Nephron (organoid): Measurements from ENCODE around the gene UCHL1.

Experiments used
- H3K27ac Mint-ChIP-seq, 3 experiments: 2 replicates each; pipeline ENCODE4 v1.8.0; 2020; ENCODE audit warnings: mixed read lengths in 3 of 3, mild to moderate bottlenecking in 2 of 3, moderate library complexity in 1 of 3
- H3K27me3 Mint-ChIP-seq: 2 replicates; pipeline ENCODE4 v1.8.0; 2021; ENCODE audit warnings: low read depth, mild to moderate bottlenecking, moderate library complexity, mixed read lengths
- H3K36me3 Mint-ChIP-seq: 2 replicates; pipeline ENCODE4 v1.8.0; 2020; ENCODE audit warnings: low read depth, mixed read lengths
- H3K4me1 Mint-ChIP-seq: 2 replicates; pipeline ENCODE4 v1.8.0; 2020; ENCODE audit warnings: mixed read lengths
- H3K4me3 Mint-ChIP-seq, 3 experiments: 2 replicates each; pipeline ENCODE4 v1.8.0; 2020; ENCODE audit warnings: mild to moderate bottlenecking in 3 of 3, mixed read lengths in 3 of 3, moderate library complexity in 2 of 3
- H3K9me3 Mint-ChIP-seq: 2 replicates; pipeline ENCODE4 v1.8.0; 2020; ENCODE audit warnings: mixed read lengths
- TF ChIP-seq, protein P1 (sequence below), 3 experiments: fragments of 200-600 bp; sonication (generic); IDR thresholded peaks; one replicate each; pipeline ENCODE4 v1.5.0; 2021; ENCODE audit warnings: antibody characterized with exemption in 3 of 3; ENCODE audit not compliant: unreplicated experiment in 3 of 3

UCHL1 gene

DNA sequence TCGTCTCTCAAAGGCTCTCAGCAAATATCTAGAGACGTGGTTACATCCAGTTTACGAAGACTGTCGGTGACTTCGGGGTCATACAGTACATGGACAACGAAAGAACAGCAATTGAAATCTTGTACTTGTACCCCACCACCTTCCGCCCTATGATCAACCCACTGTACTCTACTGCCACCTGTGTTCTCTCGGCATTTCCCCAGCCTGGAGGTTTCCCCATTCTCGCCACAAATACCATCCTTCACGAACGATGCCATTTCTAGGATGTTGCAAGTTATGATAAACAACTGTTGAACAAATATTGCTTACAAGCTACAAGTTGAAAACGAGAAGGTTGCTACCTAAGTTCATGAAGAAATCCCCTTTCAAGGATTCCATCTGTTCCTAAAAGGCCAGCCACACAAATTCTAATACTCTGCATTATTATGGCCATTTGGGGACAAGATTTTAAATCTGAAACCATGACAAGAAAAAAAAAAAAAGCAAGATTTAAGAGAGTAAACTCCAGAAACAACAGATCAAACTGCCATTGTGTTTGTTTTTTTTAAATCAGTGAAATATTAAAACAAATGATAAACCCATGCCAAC lies 44.0 kb upstream of the UCHL1 start:
- H3K36me3 Mint-ChIP-seq, result no peaks in the 10 kb centered on the region
- TF ChIP-seq, protein P1, sequence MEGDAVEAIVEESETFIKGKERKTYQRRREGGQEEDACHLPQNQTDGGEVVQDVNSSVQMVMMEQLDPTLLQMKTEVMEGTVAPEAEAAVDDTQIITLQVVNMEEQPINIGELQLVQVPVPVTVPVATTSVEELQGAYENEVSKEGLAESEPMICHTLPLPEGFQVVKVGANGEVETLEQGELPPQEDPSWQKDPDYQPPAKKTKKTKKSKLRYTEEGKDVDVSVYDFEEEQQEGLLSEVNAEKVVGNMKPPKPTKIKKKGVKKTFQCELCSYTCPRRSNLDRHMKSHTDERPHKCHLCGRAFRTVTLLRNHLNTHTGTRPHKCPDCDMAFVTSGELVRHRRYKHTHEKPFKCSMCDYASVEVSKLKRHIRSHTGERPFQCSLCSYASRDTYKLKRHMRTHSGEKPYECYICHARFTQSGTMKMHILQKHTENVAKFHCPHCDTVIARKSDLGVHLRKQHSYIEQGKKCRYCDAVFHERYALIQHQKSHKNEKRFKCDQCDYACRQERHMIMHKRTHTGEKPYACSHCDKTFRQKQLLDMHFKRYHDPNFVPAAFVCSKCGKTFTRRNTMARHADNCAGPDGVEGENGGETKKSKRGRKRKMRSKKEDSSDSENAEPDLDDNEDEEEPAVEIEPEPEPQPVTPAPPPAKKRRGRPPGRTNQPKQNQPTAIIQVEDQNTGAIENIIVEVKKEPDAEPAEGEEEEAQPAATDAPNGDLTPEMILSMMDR (IDR thresholded peaks at IDR 0.05; ENCODE audit: unreplicated experiment in 3 of 3), result peak; percentile 38 to 49 (median 42)
- H3K4me3 Mint-ChIP-seq, result peak overlapping the region; percentile 91 to 97 (median 93)
- no peaks in the 10 kb centered on the region for H3K9me3 Mint-ChIP-seq
- peaks cover 5% of the 10 kb centered on the region for H3K27me3 Mint-ChIP-seq
- H3K27ac Mint-ChIP-seq, result peak overlapping the region; percentile 62 to 68 (median 64)
- H3K4me1 Mint-ChIP-seq, result peaks cover 47% of the 10 kb centered on the region

DNA sequence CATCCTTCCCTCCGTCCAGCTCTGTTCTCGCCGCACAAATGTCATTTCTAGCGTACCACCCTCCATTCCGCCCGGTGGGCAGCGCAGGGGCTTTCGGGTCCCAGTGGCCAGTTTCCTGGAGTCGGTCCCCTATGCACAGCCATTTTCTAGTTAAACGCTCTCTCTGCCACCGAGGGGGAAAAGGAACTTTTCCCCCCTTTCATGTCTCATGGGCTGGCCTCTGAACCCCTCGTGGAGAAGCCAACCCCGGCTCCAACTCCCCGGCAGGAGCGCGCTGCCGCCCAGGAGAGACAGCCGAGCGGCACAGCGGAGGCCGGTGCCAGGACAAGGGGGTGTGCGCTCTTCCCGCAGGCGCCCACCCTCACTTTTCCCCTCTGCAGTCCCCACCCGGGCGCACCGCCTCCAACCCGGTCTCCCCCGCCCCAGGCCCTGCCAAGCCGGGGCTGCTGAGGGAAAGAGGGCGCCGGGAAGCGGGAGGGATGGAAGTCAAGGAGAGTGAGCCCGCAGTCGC lies 43.0 kb upstream of the UCHL1 start:
- Mint-ChIP-seq H3K9me3 (no peaks in the 10 kb centered on the region), H3K4me1 (peaks cover 40% of the 10 kb centered on the region), H3K27me3 (peaks cover 5% of the 10 kb centered on the region), H3K27ac (peak overlapping the region; percentile 28 to 62 (median 37)), H3K4me3 (peak overlapping the region; percentile 91 to 97 (median 93)), H3K36me3 (no peaks in the 10 kb centered on the region)
- TF ChIP-seq, protein P1 (IDR thresholded peaks at IDR 0.05; ENCODE audit: unreplicated experiment in 3 of 3), result no peak

DNA sequence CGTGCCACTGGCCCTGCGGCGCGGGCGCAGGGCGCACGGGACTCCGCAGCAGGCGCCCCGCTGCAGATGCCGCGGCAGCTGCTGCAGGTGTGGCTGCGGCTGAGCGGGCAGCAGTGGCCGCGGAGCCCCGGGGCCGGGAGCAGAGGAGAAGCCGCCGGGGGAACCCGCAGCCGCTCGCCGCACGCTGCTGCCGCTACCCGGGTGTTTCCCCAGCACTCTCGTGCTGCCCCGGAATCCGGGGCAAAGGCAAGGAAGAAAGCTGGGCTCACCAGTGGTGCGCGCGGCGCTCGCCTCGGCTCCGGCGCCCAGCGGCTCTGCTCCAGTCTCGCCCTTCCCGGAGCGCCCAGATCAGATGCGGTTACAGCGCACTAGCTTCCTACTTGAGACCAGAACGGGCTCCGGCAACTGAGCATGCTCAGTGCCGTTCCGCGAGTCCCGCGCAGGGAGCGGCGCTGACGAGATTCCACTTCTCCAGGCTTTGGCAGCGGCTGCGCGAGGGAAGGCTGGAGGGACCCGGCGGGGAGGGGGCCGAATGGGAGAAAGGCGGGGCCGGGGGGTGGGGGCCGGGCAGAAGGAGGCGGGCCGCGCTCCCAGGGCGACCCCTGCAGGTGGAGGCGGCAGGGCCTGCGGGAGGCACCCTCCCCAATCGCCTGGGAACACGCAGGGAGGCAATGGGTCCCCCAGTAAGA lies 42.4 kb upstream of the UCHL1 start, which contains the start of gene APBB2:
APBB2 (minus strand) TSS at position 407 of the 689 bp plus-strand sequence. CDS start 181,288 bp downstream, outside the sequence.
- H3K9me3 Mint-ChIP-seq, result no peaks in the 10 kb centered on the region
- H3K27ac Mint-ChIP-seq, result peak within 1 kb of the TSS; percentile 62 to 98 (median 94)
- peaks cover 36% of the 10 kb centered on the region for H3K4me1 Mint-ChIP-seq
- TF ChIP-seq, protein P1 (IDR thresholded peaks at IDR 0.05; ENCODE audit: unreplicated experiment in 3 of 3), result peak; percentile 91 to 98 (median 96)
- peaks cover 5% of the 10 kb centered on the region for H3K27me3 Mint-ChIP-seq
- no peaks in the 10 kb centered on the region for H3K36me3 Mint-ChIP-seq
- H3K4me3 Mint-ChIP-seq, result peak within 1 kb of the TSS; percentile 91 to 97 (median 93)

DNA sequence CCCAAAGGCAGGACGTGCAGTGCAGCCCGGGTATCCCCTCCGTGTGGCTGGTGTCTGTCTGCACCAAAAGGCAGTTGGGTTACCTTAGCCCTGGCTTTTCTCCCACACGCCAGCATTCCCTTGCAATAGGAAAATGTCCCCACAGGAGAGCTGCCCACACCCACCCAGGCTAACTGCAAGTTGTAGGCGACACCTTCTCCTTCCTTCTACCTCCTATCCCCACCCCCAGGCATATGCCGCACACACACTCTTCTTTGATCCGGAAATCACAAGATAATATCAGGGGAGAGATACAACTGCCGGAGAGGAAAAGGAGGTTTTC lies 41.9 kb upstream of the UCHL1 start:
- peak overlapping the region; percentile 87 to 89 (median 88) for H3K4me3 Mint-ChIP-seq
- peak overlapping the region; percentile 57 to 98 (median 94) for H3K27ac Mint-ChIP-seq
- H3K36me3 Mint-ChIP-seq, result no peaks in the 10 kb centered on the region
- H3K27me3 Mint-ChIP-seq, result peaks cover 5% of the 10 kb centered on the region
- TF ChIP-seq, protein P1 (IDR thresholded peaks at IDR 0.05; ENCODE audit: unreplicated experiment in 3 of 3), result peak in 1 of 3 experiments; percentile 30
- H3K9me3 Mint-ChIP-seq, result no peaks in the 10 kb centered on the region
- peaks cover 32% of the 10 kb centered on the region for H3K4me1 Mint-ChIP-seq

DNA sequence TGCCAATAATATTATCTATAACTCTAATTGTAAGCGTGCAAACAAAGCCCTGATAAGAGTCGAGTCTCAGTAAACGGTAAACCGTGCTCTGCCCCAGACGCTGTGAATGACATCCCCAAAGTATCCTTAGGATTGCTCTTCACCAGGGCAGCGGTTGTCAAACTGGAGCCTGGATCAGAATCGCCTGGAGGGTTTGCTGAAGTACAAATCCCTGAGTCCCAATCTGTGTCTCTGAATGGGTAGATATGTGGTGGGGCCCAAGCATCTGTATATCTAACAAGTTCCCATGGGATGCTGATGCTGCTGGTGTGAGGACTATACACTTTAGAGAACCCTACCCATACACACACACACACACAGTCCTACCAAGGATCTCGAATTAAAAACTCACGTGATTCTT lies 41.6 kb upstream of the UCHL1 start:
- no peaks in the 10 kb centered on the region for H3K36me3 Mint-ChIP-seq
- peaks cover 32% of the 10 kb centered on the region for H3K4me1 Mint-ChIP-seq
- TF ChIP-seq, protein P1 (IDR thresholded peaks at IDR 0.05; ENCODE audit: unreplicated experiment in 3 of 3), result no peak
- H3K27ac Mint-ChIP-seq, result peak overlapping the region; percentile 57 to 98 (median 94)
- peak overlapping the region; percentile 87 to 89 (median 88) for H3K4me3 Mint-ChIP-seq
- H3K27me3 Mint-ChIP-seq, result peaks cover 5% of the 10 kb centered on the region
- H3K9me3 Mint-ChIP-seq, result no peaks in the 10 kb centered on the region
